Measurements from ENCODE around the gene KCNRG. TPM values are rescaled to one million over a fixed set of nuclear protein-coding genes. Genes with fewer than 3 reads are reported as not detected.

The KCNRG gene
- 1 to 10 TPM in 1 of 6 experiments, under 1 TPM in 4, not detected in 1; 0.17 to 1.3 (median 0.30) TPM for total RNA-seq (2021; fragmentation: NEBNext Ultra II Directional; extraction: Animal tissue kit (Norgen Biotek cat#: 25700))
- long read RNA-seq, partial matches to known transcripts: 0 of 4 reads
- long read RNA-seq, other reads (novel, unspliced or antisense): 4 of 4 reads

GRCh38 chr13:50015258-50015657, at the start of gene KCNRG:
KCNRG (plus strand) TSS chr13:50015444; CDS start chr13:50015494, 50 bp downstream.
- no peak within 1 kb of the TSS for H3K4me3 Mint-ChIP-seq
- peak within 1 kb of the TSS; percentile 7 for H3K27ac Mint-ChIP-seq
- H3K36me3 Mint-ChIP-seq (ENCODE audit: low read depth): peaks cover 53% of the 10 kb centered on the region

GRCh38 chr13:49967456-49967855, 47.8 kb upstream of the KCNRG start:
- no peaks in the 10 kb centered on the region for H3K4me1 Mint-ChIP-seq (ENCODE audit: low read depth)
- H3K27me3 Mint-ChIP-seq (ENCODE audit: insufficient read depth): peaks cover 2% of the 10 kb centered on the region; the same call in 1 of the 2 replicates
- no peak overlapping the region for H3K27ac Mint-ChIP-seq
- H3K9me3 Mint-ChIP-seq: peaks cover 9% of the 10 kb centered on the region
- no peak overlapping the region for H3K4me3 Mint-ChIP-seq
- DNase-seq: no peak
- TF ChIP-seq CTCF (IDR thresholded peaks at IDR 0.05): no peak
- peaks cover 37% of the 10 kb centered on the region for H3K36me3 Mint-ChIP-seq (ENCODE audit: low read depth)

More at GRCh38 chr13:50015258-50015657, at the start of gene KCNRG:
- TF ChIP-seq CTCF (IDR thresholded peaks at IDR 0.05): no peak
- no peak for DNase-seq
- peaks cover 39% of the 10 kb centered on the region for H3K4me1 Mint-ChIP-seq (ENCODE audit: low read depth)
- no peaks in the 10 kb centered on the region for H3K27me3 Mint-ChIP-seq (ENCODE audit: insufficient read depth)
- H3K9me3 Mint-ChIP-seq: no peaks in the 10 kb centered on the region

- Mint-ChIP-seq H3K4me1 (ENCODE audit: low read depth) (peaks cover 13% of the 10 kb centered on the region), H3K27me3 (ENCODE audit: insufficient read depth) (peaks cover 2% of the 10 kb centered on the region), H3K4me3 (no peak overlapping the region), H3K27ac (no peak overlapping the region), H3K36me3 (ENCODE audit: low read depth) (no peaks in the 10 kb centered on the region), H3K9me3 (no peaks in the 10 kb centered on the region)
- TF ChIP-seq CTCF (IDR thresholded peaks at IDR 0.05): no peak
- DNase-seq: no peak
Observed at GRCh38 chr13:49972709-49973108, 42.5 kb upstream of the KCNRG start.

GRCh38 chr13:49975826-49976225, 39.4 kb upstream of the KCNRG start:
- H3K4me1 Mint-ChIP-seq (ENCODE audit: low read depth): peaks cover 13% of the 10 kb centered on the region
- H3K27ac Mint-ChIP-seq: 0 out of 2 replicates have a peak overlapping the region, but pooled peaks have one; percentile 63
- no peaks in the 10 kb centered on the region for H3K36me3 Mint-ChIP-seq (ENCODE audit: low read depth)
- no peak for TF ChIP-seq CTCF (IDR thresholded peaks at IDR 0.05)
- peaks cover 2% of the 10 kb centered on the region for H3K27me3 Mint-ChIP-seq (ENCODE audit: insufficient read depth)
- H3K9me3 Mint-ChIP-seq: no peaks in the 10 kb centered on the region
- H3K4me3 Mint-ChIP-seq: no peak overlapping the region
- no peak for DNase-seq

- Mint-ChIP-seq H3K4me1 (ENCODE audit: low read depth) (peaks cover 13% of the 10 kb centered on the region), H3K27me3 (ENCODE audit: insufficient read depth) (peaks cover 2% of the 10 kb centered on the region), H3K27ac (peak overlapping the region; percentile 63; the same call in 1 of the 2 replicates), H3K36me3 (ENCODE audit: low read depth) (0 out of 2 replicates have a peak, but pooled peaks cover 2% of the 10 kb centered on the region), H3K4me3 (no peak overlapping the region; the same call in 1 of the 2 replicates), H3K9me3 (no peaks in the 10 kb centered on the region)
- peak; percentile 33 for DNase-seq
- peak; percentile 97 for TF ChIP-seq CTCF (IDR thresholded peaks at IDR 0.05)
Observed at GRCh38 chr13:49976314-49977258, 38.7 kb upstream of the KCNRG start.
